Measurements from ENCODE around the gene PLPP4.

GRCh38 chr10:120473593-120473992 lies 16.6 kb downstream of the PLPP4 start:
- no peak for TF ChIP-seq PPARA (CRISPR knock-in tag; IDR thresholded peaks at IDR 0.05; ENCODE audit: borderline replicate concordance)
- TF ChIP-seq ZNF8 (CRISPR knock-in tag; IDR thresholded peaks at IDR 0.05), result no peak
- TF ChIP-seq ZNF565 (CRISPR knock-in tag; conservative IDR thresholded peaks at IDR 0.05; ENCODE audit: low read depth), result no peak
- no peak for TF ChIP-seq RARB (CRISPR knock-in tag; IDR thresholded peaks at IDR 0.05)
- TF ChIP-seq, protein P1, sequence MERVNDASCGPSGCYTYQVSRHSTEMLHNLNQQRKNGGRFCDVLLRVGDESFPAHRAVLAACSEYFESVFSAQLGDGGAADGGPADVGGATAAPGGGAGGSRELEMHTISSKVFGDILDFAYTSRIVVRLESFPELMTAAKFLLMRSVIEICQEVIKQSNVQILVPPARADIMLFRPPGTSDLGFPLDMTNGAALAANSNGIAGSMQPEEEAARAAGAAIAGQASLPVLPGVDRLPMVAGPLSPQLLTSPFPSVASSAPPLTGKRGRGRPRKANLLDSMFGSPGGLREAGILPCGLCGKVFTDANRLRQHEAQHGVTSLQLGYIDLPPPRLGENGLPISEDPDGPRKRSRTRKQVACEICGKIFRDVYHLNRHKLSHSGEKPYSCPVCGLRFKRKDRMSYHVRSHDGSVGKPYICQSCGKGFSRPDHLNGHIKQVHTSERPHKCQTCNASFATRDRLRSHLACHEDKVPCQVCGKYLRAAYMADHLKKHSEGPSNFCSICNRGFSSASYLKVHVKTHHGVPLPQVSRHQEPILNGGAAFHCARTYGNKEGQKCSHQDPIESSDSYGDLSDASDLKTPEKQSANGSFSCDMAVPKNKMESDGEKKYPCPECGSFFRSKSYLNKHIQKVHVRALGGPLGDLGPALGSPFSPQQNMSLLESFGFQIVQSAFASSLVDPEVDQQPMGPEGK (CRISPR knock-in tag; IDR thresholded peaks at IDR 0.05; ENCODE audit: borderline replicate concordance), result no peak
- TF ChIP-seq CSDC2 (CRISPR knock-in tag; IDR thresholded peaks at IDR 0.05), result no peak
- TF ChIP-seq ZNF70 (CRISPR knock-in tag; IDR thresholded peaks at IDR 0.05), result no peak
- no peak for TF ChIP-seq ARNTL (CRISPR knock-in tag; IDR thresholded peaks at IDR 0.05; ENCODE audit: borderline replicate concordance, low read depth)
- no peak for TF ChIP-seq GLIS3 (CRISPR knock-in tag; IDR thresholded peaks at IDR 0.05)

Measured in SK-N-SH treated with all-trans-retinoic acid at 6 μM for 48 hours (cell line).